ENCODE measurements around the gene CIRBP. TPM values are rescaled to one million over a fixed set of nuclear protein-coding genes. Genes with fewer than 3 reads are reported as not detected.

Gene CIRBP
- total RNA-seq, 4 donors from 2014 or later, result 496 to 546 (median 545) TPM

DNA sequence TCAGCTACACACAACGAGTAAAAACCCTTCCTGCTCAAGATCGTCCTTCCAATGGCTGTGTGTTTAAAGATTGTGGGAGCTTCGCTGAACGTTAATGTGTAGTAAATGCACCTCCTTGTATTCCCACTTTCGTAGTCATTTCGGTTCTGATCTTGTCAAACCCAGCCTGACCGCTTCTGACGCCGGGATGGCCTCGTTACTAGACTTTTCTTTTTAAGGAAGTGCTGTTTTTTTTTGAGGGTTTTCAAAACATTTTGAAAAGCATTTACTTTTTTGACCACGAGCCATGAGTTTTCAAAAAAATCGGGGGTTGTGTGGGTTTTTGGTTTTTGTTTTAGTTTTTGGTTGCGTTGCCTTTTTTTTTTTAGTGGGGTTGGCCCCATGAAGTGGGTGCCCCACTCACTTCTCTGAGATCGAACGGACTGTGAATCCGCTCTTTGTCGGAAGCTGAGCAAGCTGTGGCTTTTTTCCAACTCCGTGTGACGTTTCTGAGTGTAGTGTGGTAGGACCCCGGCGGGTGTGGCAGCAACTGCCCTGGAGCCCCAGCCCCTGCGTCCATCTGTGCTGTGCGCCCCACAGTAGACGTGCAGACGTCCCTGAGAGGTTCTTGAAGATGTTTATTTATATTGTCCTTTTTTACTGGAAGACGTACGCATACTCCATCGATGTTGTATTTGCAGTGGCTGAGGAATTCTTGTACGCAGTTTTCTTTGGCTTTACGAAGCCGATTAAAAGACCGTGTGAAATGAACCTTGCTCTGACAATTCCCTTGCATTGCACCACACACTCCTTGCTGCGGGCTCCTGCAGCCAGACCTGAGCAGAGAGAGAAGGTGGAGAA is 3.5 kb downstream of the CIRBP start:
- intact Hi-C loops (cut with DNase I; ENCODE audit: low total_unique reads), result no loop called here
- no peak for DNase-seq (ENCODE audit: low spot score in 2 of 2)
- 77 to 80% methylated on average over 33 of the region's 33 CpGs for WGBS, 2 donors
- no peak overlapping the region for H3K4me3 ChIP-seq (ENCODE audit: low read depth, poor library complexity, severe bottlenecking)
- TF ChIP-seq, protein P1, sequence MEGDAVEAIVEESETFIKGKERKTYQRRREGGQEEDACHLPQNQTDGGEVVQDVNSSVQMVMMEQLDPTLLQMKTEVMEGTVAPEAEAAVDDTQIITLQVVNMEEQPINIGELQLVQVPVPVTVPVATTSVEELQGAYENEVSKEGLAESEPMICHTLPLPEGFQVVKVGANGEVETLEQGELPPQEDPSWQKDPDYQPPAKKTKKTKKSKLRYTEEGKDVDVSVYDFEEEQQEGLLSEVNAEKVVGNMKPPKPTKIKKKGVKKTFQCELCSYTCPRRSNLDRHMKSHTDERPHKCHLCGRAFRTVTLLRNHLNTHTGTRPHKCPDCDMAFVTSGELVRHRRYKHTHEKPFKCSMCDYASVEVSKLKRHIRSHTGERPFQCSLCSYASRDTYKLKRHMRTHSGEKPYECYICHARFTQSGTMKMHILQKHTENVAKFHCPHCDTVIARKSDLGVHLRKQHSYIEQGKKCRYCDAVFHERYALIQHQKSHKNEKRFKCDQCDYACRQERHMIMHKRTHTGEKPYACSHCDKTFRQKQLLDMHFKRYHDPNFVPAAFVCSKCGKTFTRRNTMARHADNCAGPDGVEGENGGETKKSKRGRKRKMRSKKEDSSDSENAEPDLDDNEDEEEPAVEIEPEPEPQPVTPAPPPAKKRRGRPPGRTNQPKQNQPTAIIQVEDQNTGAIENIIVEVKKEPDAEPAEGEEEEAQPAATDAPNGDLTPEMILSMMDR (IDR thresholded peaks at IDR 0.05), result no peak
- no peak for TF ChIP-seq POLR2A (IDR thresholded peaks at IDR 0.05)

DNA sequence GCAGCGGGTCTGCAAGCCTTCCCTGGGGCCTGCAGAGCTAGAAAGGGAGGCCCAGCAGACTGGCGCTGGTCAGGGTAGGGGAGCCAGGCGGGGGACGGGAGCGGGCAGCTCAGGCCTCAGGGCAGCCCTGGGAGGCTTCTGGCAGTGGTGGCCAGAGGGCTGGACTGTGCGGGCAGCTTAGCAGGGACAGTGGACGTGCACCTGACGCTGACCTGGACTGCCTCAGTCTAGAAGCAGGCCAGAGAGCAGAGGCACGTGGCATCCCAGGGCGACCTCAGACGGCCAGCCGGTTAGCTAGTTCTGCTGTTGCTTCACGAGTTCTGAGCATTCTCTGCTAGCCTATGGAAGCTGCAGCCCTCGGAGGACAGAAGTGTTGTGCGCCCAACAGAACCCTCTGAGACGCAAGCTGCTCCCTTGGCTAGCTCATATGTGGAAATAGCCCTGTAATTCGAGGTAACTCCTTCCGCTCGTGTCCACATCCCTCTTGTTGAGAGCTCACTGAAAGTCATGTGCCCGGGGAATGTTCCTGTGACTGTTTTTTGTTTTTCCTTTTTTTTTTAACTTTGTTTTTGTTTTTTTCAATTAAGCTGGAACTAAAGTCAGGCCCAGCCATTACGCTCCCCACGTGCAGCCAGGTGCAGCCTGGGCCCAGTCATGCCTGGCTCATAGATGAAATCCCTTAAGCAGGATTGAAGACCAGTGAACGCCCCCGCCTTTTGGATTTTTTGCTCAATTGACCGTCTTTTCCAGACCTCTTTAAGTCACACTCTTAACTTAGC is 4.3 kb downstream of the CIRBP start:
- DNase-seq (ENCODE audit: low spot score in 2 of 2), result no peak
- H3K4me3 ChIP-seq (ENCODE audit: low read depth, poor library complexity, severe bottlenecking), result no peak overlapping the region
- intact Hi-C loops (cut with DNase I; ENCODE audit: low total_unique reads), result no loop called here
- TF ChIP-seq POLR2A (IDR thresholded peaks at IDR 0.05), result no peak
- TF ChIP-seq, protein P1 (IDR thresholded peaks at IDR 0.05), result no peak
- WGBS, 2 donors, result 80 to 83% methylated on average over 25 of the region's 25 CpGs

DNA sequence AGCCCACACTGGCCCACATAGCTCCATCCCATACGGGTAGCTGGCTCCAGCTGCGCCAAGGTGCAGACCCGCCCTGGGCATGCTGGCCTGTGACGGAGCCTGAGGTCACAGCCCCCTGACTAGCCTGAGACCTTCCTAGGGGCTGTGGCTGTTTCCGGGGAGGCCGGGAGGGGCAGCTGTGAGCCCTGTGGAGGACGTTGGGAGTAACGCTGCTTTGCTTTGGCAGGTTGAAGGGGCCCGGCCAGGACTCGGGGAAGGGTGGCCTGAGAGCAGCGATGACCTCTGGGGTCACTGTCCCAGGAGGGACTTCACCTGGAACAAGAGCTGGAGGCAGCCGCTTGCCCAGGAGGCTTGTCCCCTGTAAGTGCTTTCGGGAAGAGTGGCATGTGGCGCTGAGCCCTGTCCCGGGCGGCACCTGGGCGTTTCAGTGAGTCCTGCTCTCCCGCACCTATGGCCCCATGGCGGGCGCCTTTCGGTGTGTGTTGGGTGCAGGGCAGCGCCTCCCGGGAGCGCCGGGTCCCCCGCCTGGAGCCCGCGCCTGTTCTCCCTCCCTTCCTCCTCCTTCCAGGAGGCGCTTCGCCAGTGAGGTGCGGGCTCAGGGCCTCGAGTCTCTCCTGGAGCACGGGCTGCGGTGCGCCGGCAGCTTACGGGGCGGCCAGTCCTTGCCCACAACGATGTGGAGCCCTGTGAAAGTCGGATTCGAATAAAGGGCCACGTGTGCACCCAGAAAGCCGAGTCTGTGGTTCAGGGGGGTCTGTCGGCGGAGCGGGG is 5.1 kb downstream of the CIRBP start:
- no peak for DNase-seq (ENCODE audit: low spot score in 2 of 2)
- intact Hi-C loops (cut with DNase I; ENCODE audit: low total_unique reads), result no loop called here
- 69 to 82% methylated on average over 38 to 46 of the region's 46 CpGs for whole genome bisulfite sequencing, 2 donors
- TF ChIP-seq POLR2A (IDR thresholded peaks at IDR 0.05), result no peak
- TF ChIP-seq, protein P1 (IDR thresholded peaks at IDR 0.05), result no peak
- H3K4me3 ChIP-seq (ENCODE audit: low read depth, poor library complexity, severe bottlenecking), result no peak overlapping the region

DNA sequence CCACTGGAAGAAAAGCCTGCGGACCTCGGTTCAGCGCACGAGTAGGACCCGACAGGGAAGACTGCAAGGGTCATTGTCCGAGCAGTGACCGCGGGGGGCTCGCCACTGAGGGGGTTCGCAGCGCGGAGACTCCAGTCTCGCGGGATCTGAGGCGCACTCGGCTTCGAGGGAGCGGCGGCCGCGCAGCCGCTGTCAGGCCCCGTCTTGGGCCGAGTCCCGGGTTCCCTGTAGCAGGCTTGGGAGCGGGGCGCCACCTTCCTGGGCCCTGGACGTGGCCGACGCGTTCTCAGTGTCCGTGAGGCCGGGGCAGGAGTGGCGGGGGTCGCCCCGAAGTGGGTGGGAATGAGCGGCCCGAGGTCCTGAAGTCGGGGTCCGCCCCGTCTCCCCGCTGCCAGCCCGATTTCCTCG is 5.7 kb downstream of the CIRBP start:
- intact Hi-C loops (cut with DNase I; ENCODE audit: low total_unique reads), result loop anchor here (5.0 kb wide), 1 partner anchor 172 kb away; no protein-coding TSS in a partner anchor
- WGBS, 2 donors, result 24 to 26% methylated on average over 21 to 25 of the region's 44 CpGs
- no peak overlapping the region for H3K4me3 ChIP-seq (ENCODE audit: low read depth, poor library complexity, severe bottlenecking)
- no peak for DNase-seq (ENCODE audit: low spot score in 2 of 2)
- TF ChIP-seq, protein P1 (IDR thresholded peaks at IDR 0.05), result no peak
- TF ChIP-seq POLR2A (IDR thresholded peaks at IDR 0.05), result no peak

DNA sequence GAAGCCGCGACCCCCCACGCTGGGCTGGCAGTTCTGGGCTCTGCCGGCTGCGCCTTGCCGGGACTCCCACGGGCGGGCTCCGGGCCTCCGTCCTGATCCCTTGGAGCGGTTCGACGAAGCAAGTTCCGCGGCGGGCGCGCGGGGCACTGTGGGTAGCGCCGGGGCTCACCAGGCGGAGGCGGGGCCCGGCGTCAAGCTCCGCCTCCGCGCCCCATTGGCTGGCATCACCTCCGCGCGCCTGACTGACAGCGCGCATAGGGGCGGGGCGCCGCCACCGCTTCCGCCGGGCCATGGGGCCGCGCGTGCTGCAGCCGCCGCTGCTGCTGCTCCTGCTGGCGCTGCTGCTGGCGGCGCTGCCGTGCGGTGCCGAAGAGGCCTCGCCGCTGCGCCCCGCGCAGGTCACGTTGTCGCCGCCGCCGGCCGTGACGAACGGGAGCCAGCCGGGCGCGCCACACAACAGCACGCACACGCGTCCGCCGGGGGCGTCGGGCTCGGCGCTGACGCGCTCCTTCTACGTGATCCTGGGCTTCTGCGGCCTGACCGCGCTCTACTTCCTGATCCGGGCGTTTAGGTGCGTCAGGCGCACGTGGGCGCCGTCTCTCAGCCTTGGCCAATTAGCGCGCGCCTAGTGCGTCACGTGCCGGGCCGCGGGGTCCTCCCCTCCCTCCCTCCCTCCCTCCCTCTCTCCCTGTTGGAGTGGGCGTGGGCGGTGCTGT is 6.3 kb downstream of the CIRBP start, which contains the start of gene FAM174C:
TSS of gene FAM174C (plus strand) at position 271 of the 716 bp plus-strand sequence. CDS start at position 291, 20 bp downstream.
- WGBS, 2 donors, result 0% methylated on average over 10 to 22 of the region's 98 CpGs
- intact Hi-C loops (cut with DNase I; ENCODE audit: low total_unique reads), result loop anchor here (5.0 kb wide), 1 partner anchor 172 kb away; no protein-coding TSS in a partner anchor
- TF ChIP-seq, protein P1 (IDR thresholded peaks at IDR 0.05), result no peak
- TF ChIP-seq POLR2A (IDR thresholded peaks at IDR 0.05), result no peak
- peak within 1 kb of the TSS; percentile 47 for H3K4me3 ChIP-seq (ENCODE audit: low read depth, poor library complexity, severe bottlenecking)
- peak; percentile 93 to 99 for DNase-seq (ENCODE audit: low spot score in 2 of 2)
